OCI-LY7 (cell line): ENCODE data around the gene SAMMSON. TPM values are rescaled to one million over a fixed set of nuclear protein-coding genes. Genes with fewer than 3 reads are reported as not detected.

Experiments used
- BruUV-seq: library from RNA; stranded (reverse); fragments of 400-500 nt; replicated peaks from 2 replicates; lab custom pipeline; 2021; lab: Mats Ljungman, UMichigan
- CTCF ChIA-PET: fragments of 300-600 bp; sonication (Branson Sonifier 250); formaldehyde crosslinking; loops from one replicate; lab custom pipeline; 2022; ENCODE audit warnings: antibody characterized with exemption; ENCODE audit not compliant: unreplicated experiment; lab: Charles Lee
- POLR2A ChIA-PET: fragments of 300-600 bp; sonication (Branson Sonifier 250); formaldehyde crosslinking; loops from one replicate; lab custom pipeline; 2022; ENCODE audit warnings: antibody characterized with exemption; lab: Charles Lee
- DNase-seq: peaks from one replicate; pipeline ENCODE4 v3.0.0-alpha.2; 2015; ENCODE audit warnings: low spot score
- H2AFZ ChIP-seq: fragments of 200-600 bp; sonication (generic), shearing (Covaris generic); 2 replicates; pipeline ENCODE4 v1.6.1; 2014; ENCODE audit warnings: mild to moderate bottlenecking, antibody characterized with exemption, low read length, moderate library complexity
- H3K27ac ChIP-seq: fragments of 200-600 bp; sonication (generic); 2 replicates; pipeline ENCODE4 v1.5.1; 2014; ENCODE audit warnings: mixed run types, low read depth, mild to moderate bottlenecking, moderate library complexity, low read length, inconsistent platforms; ENCODE audit not compliant: poor library complexity, severe bottlenecking
- H3K36me3 ChIP-seq: fragments of 200-600 bp; sonication (generic); 2 replicates; pipeline ENCODE4 v1.6.1; 2014; ENCODE audit warnings: mild to moderate bottlenecking, antibody characterized with exemption, low read length, moderate library complexity, mixed read lengths; ENCODE audit not compliant: insufficient read depth
- H3K4me1 ChIP-seq: fragments of 200-600 bp; sonication (generic); 2 replicates; pipeline ENCODE4 v1.5.1; 2014; ENCODE audit warnings: mild to moderate bottlenecking, low read length; ENCODE audit not compliant: insufficient read depth, poor library complexity, severe bottlenecking
- H3K4me2 ChIP-seq: fragments of 200-600 bp; sonication (generic); 2 replicates; pipeline ENCODE4 v1.6.1; 2014; ENCODE audit warnings: mild to moderate bottlenecking, low read length
- H3K4me3 ChIP-seq: fragments of 200-600 bp; sonication (generic); 2 replicates; pipeline ENCODE4 v1.5.1; 2014; ENCODE audit warnings: mild to moderate bottlenecking, low read depth, low read length; ENCODE audit not compliant: poor library complexity, severe bottlenecking
- H3K79me2 ChIP-seq: fragments of 200-600 bp; sonication (generic); 2 replicates; pipeline ENCODE4 v1.6.1; 2016; ENCODE audit warnings: low read depth, mild to moderate bottlenecking, low read length, moderate library complexity, mixed read lengths; ENCODE audit not compliant: insufficient read depth
- H3K9me2 ChIP-seq: fragments of 200-600 bp; sonication (generic); 2 replicates; pipeline ENCODE4 v1.6.1; 2016; ENCODE audit warnings: mild to moderate bottlenecking, low read length, mixed read lengths; ENCODE audit not compliant: insufficient read depth
- H3K9me3 ChIP-seq: fragments of 200-600 bp; sonication (generic); 2 replicates; pipeline ENCODE4 v1.6.1; 2014; ENCODE audit warnings: mild to moderate bottlenecking, mixed run types, low read length, mixed read lengths
- H4K20me1 ChIP-seq: fragments of 200-600 bp; sonication (generic); 2 replicates; pipeline ENCODE4 v1.6.1; 2014; ENCODE audit warnings: mild to moderate bottlenecking, antibody characterized with exemption, low read length, moderate library complexity, mixed read lengths; ENCODE audit not compliant: insufficient read depth
- CTCF ChIP-seq: fragments of 200-600 bp; sonication (generic); conservative IDR thresholded peaks from 2 replicates; pipeline ENCODE4 v1.5.1; 2014; ENCODE audit warnings: mild to moderate bottlenecking, antibody characterized with exemption, low read length, moderate library complexity, mixed read lengths
- EZH2phosphoT487 ChIP-seq: fragments of 200-600 bp; sonication (generic); IDR thresholded peaks from 2 replicates; pipeline ENCODE4 v1.6.1; 2018; ENCODE audit warnings: low read depth, borderline replicate concordance, mild to moderate bottlenecking, mixed run types, antibody characterized with exemption, low read length, moderate library complexity, mixed read lengths
- intact Hi-C: fragments of 100-400 bp; cut with micrococcal nuclease; formaldehyde crosslinking; loops from one replicate; pipeline ENCODE4 v1.10.0; 2022; ENCODE audit not compliant: unreplicated experiment
- total RNA-seq, 2 experiments: library from RNA; depleted of rRNA in 1 of 2; stranded (reverse); fragments of >200 nt in 1 of 2; shearing (Covaris generic) in 1 of 2; gene quantifications; 2 replicates each; pipeline ENCODE4 v1.2.3, GENCODE V29; 2014 to 2022

The SAMMSON gene
- total RNA-seq, 2 experiments from 2014 or later, result not detected

- Histone ChIP-seq H4K20me1 (no peaks in the 10 kb centered on the region), H3K4me2 (no peak overlapping the region), H3K79me2 (no peaks in the 10 kb centered on the region), H3K4me1 (no peaks in the 10 kb centered on the region), H3K9me2 (no peaks in the 10 kb centered on the region), H3K27ac (no peak overlapping the region), H2AFZ (no peak overlapping the region), H3K9me3 (no peaks in the 10 kb centered on the region), H3K36me3 (no peaks in the 10 kb centered on the region), H3K4me3 (no peak overlapping the region)
- intact Hi-C loops, result no loop called here
- TF ChIP-seq EZH2phosphoT487 (no peak), CTCF (no peak)
- no TSS peak for BruUV-seq
- ChIA-PET POLR2A (no interaction called here), CTCF (no interaction called here)
- DNase-seq, result no peak
Observed at GRCh38 chr3:69959581-69959980, 40.0 kb upstream of the SAMMSON start.

DNA sequence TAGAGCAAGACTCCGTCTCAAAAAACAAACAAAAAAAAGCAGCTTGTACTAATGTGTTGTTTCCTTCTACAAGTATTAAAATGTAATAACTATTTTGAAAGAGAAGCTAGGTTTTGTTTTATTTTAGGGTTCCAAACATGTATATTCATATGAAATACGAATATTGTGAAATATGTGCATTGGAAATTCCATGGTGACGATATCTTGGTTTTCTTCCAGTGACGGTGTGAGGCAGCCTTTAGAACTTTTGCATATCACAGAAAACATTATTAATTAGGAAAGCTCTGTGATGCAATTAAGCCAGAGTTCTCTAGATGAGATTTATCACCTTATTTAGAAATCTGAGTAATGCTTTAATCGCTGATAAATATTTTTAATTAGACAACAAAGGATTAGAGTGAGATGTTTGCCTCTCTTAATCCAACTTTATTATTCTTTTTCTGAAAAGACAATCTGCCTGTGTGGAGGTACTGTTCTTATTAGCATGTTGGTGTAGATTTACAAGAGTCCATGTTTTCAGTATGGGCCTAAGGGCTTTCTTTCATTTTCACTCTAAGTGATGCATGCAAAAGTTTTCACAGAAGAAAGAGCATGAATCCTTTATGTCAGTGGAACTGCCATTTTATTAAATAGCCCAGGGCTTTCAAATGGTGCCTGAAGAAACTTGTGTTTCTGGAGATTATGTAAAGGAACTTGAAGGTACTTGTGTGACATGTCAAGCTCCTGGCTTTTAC is 37.7 kb upstream of the SAMMSON start:
- intact Hi-C loops, result no loop called here
- Histone ChIP-seq H3K9me3 (no peaks in the 10 kb centered on the region), H3K4me3 (no peak overlapping the region), H3K36me3 (no peaks in the 10 kb centered on the region), H3K79me2 (no peaks in the 10 kb centered on the region), H3K4me2 (no peak overlapping the region), H3K4me1 (no peaks in the 10 kb centered on the region), H4K20me1 (no peaks in the 10 kb centered on the region), H3K9me2 (no peaks in the 10 kb centered on the region), H3K27ac (no peak overlapping the region), H2AFZ (no peak overlapping the region)
- DNase-seq, result no peak
- BruUV-seq, result no TSS peak
- POLR2A ChIA-PET, result interaction anchor here (0.6 kb wide), 1 partner anchor 13 kb away, joined by 3 read pairs; no protein-coding TSS in a partner anchor
- CTCF ChIA-PET, result no interaction called here
- no peak for TF ChIP-seq CTCF
- no peak for TF ChIP-seq EZH2phosphoT487

DNA sequence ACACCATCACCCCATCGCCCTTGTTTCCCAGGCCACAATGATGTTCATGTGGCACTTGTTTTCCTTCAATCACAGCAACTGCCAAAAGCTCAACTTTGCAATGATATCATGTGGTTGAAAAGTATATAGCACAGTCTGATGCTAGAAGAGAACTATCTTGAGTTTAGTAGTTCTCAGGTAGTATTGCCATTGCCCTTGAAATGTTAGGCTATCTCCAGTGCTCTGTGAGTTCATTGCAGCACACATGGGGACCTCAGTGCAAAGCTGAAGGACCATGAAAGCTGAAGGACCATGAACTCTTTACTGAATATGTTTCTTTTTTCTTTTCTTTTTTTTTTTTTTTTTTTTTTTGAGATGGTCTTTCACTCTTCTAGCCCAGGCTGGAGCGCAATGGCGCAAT is 35.9 kb upstream of the SAMMSON start:
- no peaks in the 10 kb centered on the region for H3K9me2 ChIP-seq
- no peaks in the 10 kb centered on the region for H3K79me2 ChIP-seq
- no TSS peak for BruUV-seq
- TF ChIP-seq EZH2phosphoT487, result no peak
- TF ChIP-seq CTCF, result no peak
- intact Hi-C loops, result no loop called here
- no peak overlapping the region for H3K27ac ChIP-seq
- H2AFZ ChIP-seq, result no peak overlapping the region
- no peaks in the 10 kb centered on the region for H3K9me3 ChIP-seq
- no peak overlapping the region for H3K4me2 ChIP-seq
- CTCF ChIA-PET, result no interaction called here
- H3K36me3 ChIP-seq, result no peaks in the 10 kb centered on the region
- no peak for DNase-seq
- no peaks in the 10 kb centered on the region for H4K20me1 ChIP-seq
- H3K4me1 ChIP-seq, result no peaks in the 10 kb centered on the region
- H3K4me3 ChIP-seq, result no peak overlapping the region
- POLR2A ChIA-PET, result interaction anchor here (0.6 kb wide), 2 partner anchors 124 to 646 kb away, joined by 4 to 5 read pairs; no protein-coding TSS in a partner anchor
